Ovary (tissue), 3 donors: ENCODE measurements around the gene MICAL2.

Experiments used
- EP300 ChIP-seq: sonication (generic); formaldehyde crosslinking; IDR thresholded peaks from one replicate; pipeline ENCODE4 v1.6.1; 2017; ENCODE audit warnings: antibody characterized with exemption
- POLR2A ChIP-seq: fragments of 450-650 bp; IDR thresholded peaks from one replicate; pipeline ENCODE4 v1.6.1; 2017; ENCODE audit warnings: antibody characterized with exemption, mild to moderate bottlenecking, moderate library complexity
- TF ChIP-seq, protein P1 (sequence below), 3 donors: fragments of 450-650 bp in 2 of 3; fragments of 200-600 bp in 1 of 3; IDR thresholded peaks; one replicate each; pipeline versions ENCODE4 v1.5.1 to v1.8.0; 2016 to 2022; ENCODE audit warnings: antibody characterized with exemption in 3 of 3, mild to moderate bottlenecking in 1 of 3
- donor health status: DM: no; HTN: no; CAD: no.

GRCh38 chr11:12278766-12279671, 168.6 kb downstream of the MICAL2 start:
- TF ChIP-seq, protein P1, sequence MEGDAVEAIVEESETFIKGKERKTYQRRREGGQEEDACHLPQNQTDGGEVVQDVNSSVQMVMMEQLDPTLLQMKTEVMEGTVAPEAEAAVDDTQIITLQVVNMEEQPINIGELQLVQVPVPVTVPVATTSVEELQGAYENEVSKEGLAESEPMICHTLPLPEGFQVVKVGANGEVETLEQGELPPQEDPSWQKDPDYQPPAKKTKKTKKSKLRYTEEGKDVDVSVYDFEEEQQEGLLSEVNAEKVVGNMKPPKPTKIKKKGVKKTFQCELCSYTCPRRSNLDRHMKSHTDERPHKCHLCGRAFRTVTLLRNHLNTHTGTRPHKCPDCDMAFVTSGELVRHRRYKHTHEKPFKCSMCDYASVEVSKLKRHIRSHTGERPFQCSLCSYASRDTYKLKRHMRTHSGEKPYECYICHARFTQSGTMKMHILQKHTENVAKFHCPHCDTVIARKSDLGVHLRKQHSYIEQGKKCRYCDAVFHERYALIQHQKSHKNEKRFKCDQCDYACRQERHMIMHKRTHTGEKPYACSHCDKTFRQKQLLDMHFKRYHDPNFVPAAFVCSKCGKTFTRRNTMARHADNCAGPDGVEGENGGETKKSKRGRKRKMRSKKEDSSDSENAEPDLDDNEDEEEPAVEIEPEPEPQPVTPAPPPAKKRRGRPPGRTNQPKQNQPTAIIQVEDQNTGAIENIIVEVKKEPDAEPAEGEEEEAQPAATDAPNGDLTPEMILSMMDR (IDR thresholded peaks at IDR 0.05) = no peak
- TF ChIP-seq POLR2A = no peak
- no peak for TF ChIP-seq EP300
